Omental fat pad (tissue), 4 donors: ENCODE results near the gene HDAC9. TPM values are rescaled to one million over a fixed set of nuclear protein-coding genes. Genes with fewer than 3 reads are reported as not detected.

Experiments used
- ATAC-seq: fragments of 150-250 bp; one replicate; pipeline ENCODE4 v1.9.1; 2016; ENCODE audit warnings: mild to moderate bottlenecking, moderate library complexity; ENCODE audit not compliant: low FRiP score
- DNase-seq: peaks from one replicate; pipeline ENCODE4 v3.0.0-alpha.2; 2019; ENCODE audit warnings: low spot score
- CTCF ChIP-seq, 3 donors: fragments of 450-650 bp; IDR thresholded peaks; one replicate each; pipeline ENCODE4 v1.5.1; 2016 to 2017; ENCODE audit warnings: antibody characterized with exemption in 3 of 3, mild to moderate bottlenecking in 3 of 3, moderate library complexity in 2 of 3
- total RNA-seq, 4 donors: library from RNA; depleted of rRNA; stranded (reverse); fragments of >200 nt; gene quantifications; one replicate each; pipeline ENCODE4 v1.1.0, GENCODE V29; 2016

The HDAC9 gene
- total RNA-seq, 4 donors from 2014 or later: 15.6 to 51.5 (median 24.1) TPM

- no peak for ATAC-seq
- no peak for TF ChIP-seq CTCF (IDR thresholded peaks at IDR 0.05)
- DNase-seq: no peak
Observed at GRCh38 chr7:18520450-18521235, 25.1 kb downstream of the HDAC9 start.

- ATAC-seq (no peak), DNase-seq (no peak)
- no peak for TF ChIP-seq CTCF (IDR thresholded peaks at IDR 0.05)
Observed at GRCh38 chr7:18521236-18521589, 25.7 kb downstream of the HDAC9 start.

GRCh38 chr7:18521945-18522566 is 26.5 kb downstream of the HDAC9 start:
- no peak for DNase-seq
- no peak for TF ChIP-seq CTCF (IDR thresholded peaks at IDR 0.05)
- ATAC-seq: no peak

- DNase-seq (no peak), ATAC-seq (no peak)
- no peak for TF ChIP-seq CTCF (IDR thresholded peaks at IDR 0.05)
Observed at GRCh38 chr7:18524248-18524647, 28.7 kb downstream of the HDAC9 start.

- no peak for TF ChIP-seq CTCF (IDR thresholded peaks at IDR 0.05)
- ATAC-seq: no peak
- no peak for DNase-seq
Observed at GRCh38 chr7:18526368-18526878, 30.9 kb downstream of the HDAC9 start.

- ATAC-seq (no peak), DNase-seq (no peak)
- TF ChIP-seq CTCF (IDR thresholded peaks at IDR 0.05): no peak
Observed at GRCh38 chr7:18529239-18529638, 33.7 kb downstream of the HDAC9 start.
